Activated CD4-positive, alpha-beta T cell treated with anti-CD3 and anti-CD28 coated beads for 1 hour (primary cell): ENCODE measurements around the gene EFCAB12.
"Not testable (repeated sequence)": the region's sequence is repeated elsewhere in the genome, so short reads cannot be mapped to it uniquely, and the experiment has no call there.

Experiments
- DNase-seq: peaks from one replicate; pipeline ENCODE4 v3.0.0-alpha.2; 2020

The EFCAB12 gene

GRCh38 chr3:129418041-129418973, 10.1 kb downstream of the EFCAB12 start:
- DNase-seq: no peak

DNA sequence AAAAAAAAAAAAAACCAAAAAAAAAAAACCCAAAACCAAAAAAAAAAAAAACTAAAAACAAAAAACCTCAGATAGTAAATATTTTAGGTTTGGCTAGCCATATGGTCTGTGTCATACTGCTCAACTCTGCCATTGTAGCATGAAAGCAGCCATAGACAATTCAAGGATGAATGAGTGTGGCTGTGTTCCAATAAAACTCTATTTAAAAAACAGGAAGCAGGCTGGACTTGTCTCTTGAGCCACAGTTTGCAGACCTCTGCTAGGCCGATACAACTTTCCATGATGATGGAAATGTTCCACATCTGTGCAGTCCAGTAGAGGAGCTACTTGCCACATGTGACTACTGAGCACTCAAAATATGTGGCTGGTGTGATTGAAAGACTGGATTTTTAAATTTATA, 11.1 kb downstream of the EFCAB12 start:
- DNase-seq: no peak

- no peak for DNase-seq
Measured at GRCh38 chr3:129416415-129416814, 12.0 kb downstream of the EFCAB12 start.

- DNase-seq: no peak
Measured at GRCh38 chr3:129415830-129416229, 12.6 kb downstream of the EFCAB12 start.

DNA sequence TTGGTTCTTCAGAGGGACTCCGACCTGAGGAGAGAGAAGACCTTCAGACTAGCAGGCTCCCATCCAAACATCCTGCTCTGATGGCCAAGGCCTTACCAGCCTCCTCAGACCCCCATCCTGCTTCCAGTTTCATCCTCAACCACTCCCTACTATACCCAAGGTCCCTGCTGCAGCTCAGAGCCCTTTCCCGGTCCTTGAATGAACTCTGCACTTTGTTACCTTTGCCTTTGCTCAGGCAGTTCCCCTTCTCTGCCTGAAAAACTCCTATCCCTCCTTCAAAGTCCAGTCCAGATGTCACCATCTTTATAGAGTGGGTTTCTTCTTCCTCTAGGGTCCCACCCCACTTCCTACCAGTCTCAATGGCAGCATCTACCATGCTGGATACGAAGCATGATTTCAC, 13.1 kb downstream of the EFCAB12 start:
- no peak for DNase-seq

GRCh38 chr3:129413687-129414506, 14.5 kb downstream of the EFCAB12 start:
- no peak for DNase-seq

- DNase-seq: not testable (repeated sequence)
Measured at GRCh38 chr3:129413238-129413637, 15.2 kb downstream of the EFCAB12 start.

GRCh38 chr3:129412542-129413198, 15.8 kb downstream of the EFCAB12 start:
- DNase-seq: no peak

DNA sequence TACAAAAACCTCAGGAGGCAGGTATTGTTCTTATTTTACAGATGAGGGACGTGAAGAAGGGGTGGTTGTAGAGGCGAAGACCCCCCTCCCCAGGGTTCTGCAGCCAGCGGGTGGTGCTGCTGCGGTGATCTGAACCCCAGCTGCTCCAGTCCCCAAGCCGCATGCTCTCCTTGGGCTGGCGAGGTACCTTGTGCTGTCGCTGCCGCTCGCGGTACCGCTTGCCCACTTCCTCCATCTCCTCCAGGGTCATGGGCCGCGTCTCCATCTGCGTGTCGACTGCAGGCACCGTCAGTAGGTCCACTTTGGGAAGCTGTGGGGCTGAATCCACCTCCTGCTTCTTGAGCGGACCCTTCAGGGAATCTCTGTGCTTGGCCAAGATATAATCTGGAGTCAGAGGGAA, 17.5 kb downstream of the EFCAB12 start:
- DNase-seq: no peak

DNA sequence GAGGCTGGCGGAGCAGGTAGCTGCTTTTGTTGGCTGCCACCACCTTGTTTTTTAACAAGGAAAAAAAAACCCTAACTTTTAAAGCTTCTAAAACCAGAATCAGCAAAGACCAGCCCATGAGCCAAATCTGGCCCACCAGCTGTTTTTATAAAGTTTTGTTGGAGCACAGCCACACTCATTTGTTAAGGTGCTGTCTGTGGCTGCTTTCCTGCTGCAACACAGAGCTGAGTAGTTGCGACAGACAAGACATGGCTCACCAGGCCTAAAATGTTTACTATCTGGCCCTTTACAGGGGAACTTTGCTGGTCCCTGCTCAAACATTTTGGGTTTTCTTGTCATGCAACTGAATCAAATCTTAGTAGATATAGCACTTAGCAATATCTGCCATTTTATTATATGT, 18.9 kb downstream of the EFCAB12 start:
- no peak for DNase-seq

- DNase-seq: no peak
Measured at GRCh38 chr3:129404610-129405009, 23.8 kb downstream of the EFCAB12 start.

DNA sequence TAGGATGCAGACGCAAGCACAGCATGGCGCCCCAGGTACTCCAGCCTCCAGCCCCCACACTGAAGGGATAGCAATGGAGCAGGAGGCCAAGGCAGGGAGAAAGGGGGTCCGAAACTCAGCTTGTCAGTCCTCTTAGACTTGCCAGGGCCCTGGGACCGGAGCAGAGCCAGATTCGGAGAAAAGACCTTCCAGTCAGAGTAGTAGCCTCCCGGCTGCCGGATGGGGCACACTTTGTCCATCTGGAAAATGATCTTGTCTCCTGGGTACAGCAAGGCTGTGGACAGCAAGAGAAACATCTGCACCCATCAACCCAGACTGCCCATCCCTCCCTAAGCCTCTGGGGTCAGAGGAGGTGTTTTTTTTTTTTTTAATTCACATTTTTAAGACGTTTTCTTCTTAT, 24.3 kb downstream of the EFCAB12 start:
- DNase-seq: no peak

DNA sequence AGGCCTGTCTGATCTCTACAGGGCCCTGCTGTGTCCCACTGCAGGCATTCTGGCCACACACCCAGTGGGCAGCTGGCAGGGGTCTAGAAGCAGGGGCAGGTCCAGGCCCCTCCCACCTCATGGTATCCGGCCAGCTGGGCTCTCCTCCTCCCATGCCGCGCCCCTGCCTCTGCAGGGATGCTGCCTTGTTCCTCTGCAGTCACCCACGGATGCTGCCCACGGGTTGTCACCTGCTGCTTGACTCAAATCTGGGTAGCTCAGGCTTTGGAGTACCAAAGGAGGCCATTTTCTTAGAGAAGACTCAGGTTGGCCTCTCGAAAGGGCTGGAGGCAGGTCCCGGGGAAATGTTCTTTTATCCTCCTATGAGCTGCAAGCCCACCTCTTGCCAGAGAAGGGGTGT, 25.0 kb downstream of the EFCAB12 start:
- DNase-seq: no peak

- no peak for DNase-seq
Measured at GRCh38 chr3:129402616-129403015, 25.8 kb downstream of the EFCAB12 start.

GRCh38 chr3:129402210-129402609, 26.2 kb downstream of the EFCAB12 start:
- no peak for DNase-seq

- DNase-seq: no peak
Measured at GRCh38 chr3:129399895-129400357, 28.5 kb downstream of the EFCAB12 start.

- peak; percentile 48 for DNase-seq
Measured at GRCh38 chr3:129399145-129399894, 29.1 kb downstream of the EFCAB12 start.

GRCh38 chr3:129398803-129399144, 29.7 kb downstream of the EFCAB12 start:
- DNase-seq: no peak

DNA sequence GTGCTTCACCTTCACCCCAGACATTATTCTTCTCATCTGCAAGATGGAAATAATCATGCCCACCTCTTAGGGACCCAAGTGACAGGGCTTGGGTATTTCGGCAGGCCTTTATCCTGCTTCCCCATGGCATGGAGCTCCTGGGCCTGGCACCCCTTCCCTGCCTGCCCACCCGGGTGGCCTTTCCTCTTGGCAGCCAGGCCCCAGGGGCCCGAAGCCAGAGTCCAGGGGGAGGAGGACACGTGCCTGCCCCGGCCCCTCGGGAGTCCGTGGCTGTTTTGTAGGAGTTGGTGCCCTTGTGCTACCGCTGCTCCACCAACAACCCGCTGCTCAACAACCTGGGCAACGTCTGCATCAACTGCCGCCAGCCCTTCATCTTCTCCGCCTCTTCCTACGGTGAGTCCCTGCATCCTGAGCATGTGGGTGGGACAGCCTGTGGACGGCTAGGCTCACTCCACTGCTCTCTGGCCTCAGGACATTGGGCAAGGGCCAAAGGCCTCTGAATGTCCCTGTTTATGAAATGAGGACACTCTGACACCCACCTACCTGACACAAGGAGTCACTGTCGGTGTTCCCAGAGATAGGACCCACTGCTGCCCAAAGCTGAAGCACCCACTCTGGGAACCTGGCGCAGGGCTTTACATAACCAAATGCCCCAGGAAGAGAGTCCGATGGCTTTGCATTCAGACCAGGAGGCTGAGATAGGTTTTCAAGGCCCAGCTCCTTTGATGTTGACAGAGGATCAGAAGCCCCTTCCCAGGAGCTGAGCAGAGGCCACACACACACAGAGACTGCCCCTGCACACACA, 34.5 kb downstream of the EFCAB12 start:
- DNase-seq: not testable (repeated sequence)

DNA sequence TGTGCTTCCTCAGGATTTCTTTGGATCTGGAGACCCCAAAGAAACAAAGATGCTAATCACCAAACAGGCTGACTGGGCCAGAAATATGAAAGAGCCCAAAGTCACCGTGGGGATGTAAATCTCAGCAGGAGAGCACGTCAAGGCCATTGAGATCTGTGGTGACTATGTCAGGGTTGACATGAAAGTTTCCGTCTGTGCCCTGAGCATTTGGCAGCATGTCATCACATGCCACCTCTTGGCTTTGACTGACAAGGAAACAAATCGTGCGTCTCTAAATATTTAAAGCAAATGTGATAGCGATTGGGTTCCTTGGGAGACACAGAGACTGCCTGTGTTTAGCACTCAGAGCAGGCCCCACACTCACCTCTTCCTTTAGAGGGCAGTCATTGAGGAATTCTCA, 35.2 kb downstream of the EFCAB12 start:
- DNase-seq: no peak

GRCh38 chr3:129392106-129392887, 36.1 kb downstream of the EFCAB12 start:
- not testable (repeated sequence) for DNase-seq
